SK-N-SH (cell line): ENCODE results near the gene SUN2. TPM values are rescaled to one million over a fixed set of nuclear protein-coding genes. Genes with fewer than 3 reads are reported as not detected.

Experiments used
- CTCF ChIA-PET: fragments of 300-600, 350-600 bp; formaldehyde crosslinking; extraction: SDS; loops from one replicate; lab custom pipeline; 2021; lab: Yijun Ruan, JAX
- POLR2A ChIA-PET: fragments of 350-600 bp; sonication (Branson Sonifier 250); formaldehyde crosslinking; extraction: SDS; loops from one replicate; lab custom pipeline; 2020; ENCODE audit warnings: antibody characterized with exemption, inconsistent platforms; lab: Yijun Ruan, JAX
- DNase-seq: peaks from one replicate; pipeline ENCODE4 v3.0.0; 2012
- H2AFZ ChIP-seq: fragments of 200-600 bp; sonication (generic); 2 replicates; pipeline ENCODE4 v1.8.1; 2016; ENCODE audit warnings: antibody characterized with exemption, mild to moderate bottlenecking, low read depth
- H3F3A ChIP-seq: fragments of 200-600 bp; sonication (generic); replicated peaks from 2 replicates; pipeline ENCODE3; 2016; ENCODE audit warnings: antibody characterized with exemption, mild to moderate bottlenecking; ENCODE audit not compliant: insufficient read depth
- H3K27ac ChIP-seq, 2 experiments: fragments of 200-500 bp in 1 of 2; fragments of 200-600 bp in 1 of 2; sonication (Bioruptor generic) in 1 of 2; sonication (generic), shearing (Covaris generic) in 1 of 2; 2 replicates each; pipeline versions ENCODE4 v1.5.1 to v1.6.1; 2014 to 2016; ENCODE audit warnings: low read depth in 2 of 2, inconsistent platforms in 1 of 2, low read length in 1 of 2, mild to moderate bottlenecking in 1 of 2, mixed read lengths in 1 of 2
- H3K27me3 ChIP-seq: fragments of 200-600 bp; sonication (generic), shearing (Covaris generic); 2 replicates; pipeline ENCODE4 v1.6.1; 2016; ENCODE audit warnings: mixed run types; ENCODE audit not compliant: insufficient read depth
- H3K36me3 ChIP-seq, 2 experiments: fragments of 200-500 bp in 1 of 2; fragments of 200-600 bp in 1 of 2; sonication (Bioruptor generic) in 1 of 2; sonication (generic) in 1 of 2; replicated peaks in 1 of 2; 2 replicates each; pipeline versions ENCODE3 to v1.5.1; 2014 to 2016; ENCODE audit warnings: low read length in 1 of 2, mild to moderate bottlenecking in 1 of 2; ENCODE audit not compliant: insufficient read depth in 2 of 2, control insufficient read depth in 1 of 2
- H3K4me1 ChIP-seq, 2 experiments: fragments of 200-500 bp in 1 of 2; fragments of 200-600 bp in 1 of 2; sonication (Bioruptor generic) in 1 of 2; sonication (generic), shearing (Covaris generic) in 1 of 2; 2 replicates each; pipeline versions ENCODE4 v1.5.1 to v1.6.1; 2014 to 2016; ENCODE audit warnings: low read depth in 1 of 2, low read length in 1 of 2, mixed run types in 1 of 2; ENCODE audit not compliant: insufficient read depth in 2 of 2, control insufficient read depth in 1 of 2
- H3K4me2 ChIP-seq: fragments of 200-600 bp; sonication (generic), shearing (Covaris generic); 2 replicates; pipeline ENCODE4 v1.6.1; 2017; ENCODE audit warnings: mixed run types
- H3K4me3 ChIP-seq, 2 experiments: fragments of 200-500 bp in 1 of 2; fragments of 200-600 bp in 1 of 2; sonication (Bioruptor generic) in 1 of 2; sonication (generic), shearing (Covaris generic) in 1 of 2; 2 replicates each; pipeline versions ENCODE4 v1.5.1 to v1.8.1; 2014 to 2016; ENCODE audit warnings: low read depth in 2 of 2, inconsistent platforms in 1 of 2, low read length in 1 of 2, mild to moderate bottlenecking in 1 of 2, mixed read lengths in 1 of 2, moderate library complexity in 1 of 2
- H3K79me2 ChIP-seq: fragments of 200-600 bp; sonication (generic); 2 replicates; pipeline ENCODE4 v1.8.1; 2017; ENCODE audit warnings: mild to moderate bottlenecking; ENCODE audit not compliant: insufficient read depth
- H3K9ac ChIP-seq: fragments of 200-600 bp; sonication (generic); 2 replicates; pipeline ENCODE4 v1.6.1; 2017; ENCODE audit warnings: mixed run types
- H3K9me2 ChIP-seq: fragments of 200-600 bp; sonication (generic); 2 replicates; pipeline ENCODE4 v1.6.1; 2017; ENCODE audit warnings: mixed run types
- H3K9me3 ChIP-seq: fragments of 200-600 bp; sonication (generic); 2 replicates; pipeline ENCODE4 v1.6.1; 2017; ENCODE audit warnings: mixed run types, mild to moderate bottlenecking, moderate library complexity
- H4K20me1 ChIP-seq: fragments of 200-600 bp; sonication (generic); 2 replicates; pipeline ENCODE4 v1.6.1; 2017; ENCODE audit warnings: mild to moderate bottlenecking, mixed run types; ENCODE audit not compliant: insufficient read depth
- ELF1 ChIP-seq: IDR thresholded peaks from 2 replicates; pipeline ENCODE4 v1.4.0; 2012
- EP300 ChIP-seq, 2 experiments: IDR thresholded peaks; 2 replicates each; pipeline versions ENCODE4 v1.4.0 to v1.6.1; 2012; ENCODE audit warnings: borderline replicate concordance in 1 of 2, low read depth in 1 of 2, low read length in 1 of 2
- EZH2phosphoT487 ChIP-seq: fragments of 200-600 bp; sonication (generic); IDR thresholded peaks from 2 replicates; pipeline ENCODE4 v1.6.1; 2017; ENCODE audit warnings: low read depth, mixed run types, mild to moderate bottlenecking, antibody characterized with exemption, moderate library complexity, borderline replicate concordance
- FOXM1 ChIP-seq: IDR thresholded peaks from 2 replicates; pipeline ENCODE4 v1.4.0; 2012; ENCODE audit warnings: low read depth, mild to moderate bottlenecking
- POLR2AphosphoS5 ChIP-seq: IDR thresholded peaks from 2 replicates; pipeline ENCODE4 v1.6.1; 2012; ENCODE audit warnings: low read depth, low read length
- RCOR1 ChIP-seq: fragments of 150-350 bp; IDR thresholded peaks from 2 replicates; pipeline ENCODE4 v1.6.1; 2017; ENCODE audit warnings: antibody characterized with exemption, low read length
- RFX5 ChIP-seq: IDR thresholded peaks from 2 replicates; pipeline ENCODE4 v1.6.1; 2012; ENCODE audit warnings: mild to moderate bottlenecking, improper control_type of control experiment, low read length
- SIN3A ChIP-seq: IDR thresholded peaks from 2 replicates; pipeline ENCODE4 v1.6.1; 2012; ENCODE audit warnings: low read depth, mild to moderate bottlenecking, low read length, moderate library complexity, borderline replicate concordance
- SMC3 ChIP-seq: IDR thresholded peaks from 2 replicates; pipeline ENCODE4 v1.6.1; 2012; ENCODE audit warnings: low read depth, low read length, improper control_type of control experiment
- TAF1 ChIP-seq: IDR thresholded peaks from 2 replicates; pipeline ENCODE4 v1.6.1; 2012; ENCODE audit warnings: low read depth, mild to moderate bottlenecking, low read length, moderate library complexity, borderline replicate concordance
- TEAD4 ChIP-seq: IDR thresholded peaks from 2 replicates; pipeline ENCODE4 v1.4.0; 2012; ENCODE audit warnings: mild to moderate bottlenecking, borderline replicate concordance; ENCODE audit not compliant: insufficient read depth
- YY1 ChIP-seq: IDR thresholded peaks from 2 replicates; pipeline ENCODE4 v1.4.0; 2012; ENCODE audit warnings: low read depth, mild to moderate bottlenecking
- WGBS: methylation state at CpG from one replicate; pipeline ENCODE4 v1.1.6; 2017; ENCODE audit warnings: low lambda C conversion rate; 5-methylcytosine and 5-hydroxymethylcytosine counted together
- polyA plus RNA-seq, 3 experiments: library from polyadenylated mRNA; depleted of rRNA; stranded (reverse); fragments of >200 nt; gene quantifications; 2 replicates each; pipeline ENCODE4 v1.2.3, GENCODE V29; 2012
- TF ChIP-seq, protein P1 (sequence below): fragments of 150-350 bp; IDR thresholded peaks from 2 replicates; pipeline ENCODE4 v1.6.1; 2017; ENCODE audit warnings: antibody characterized with exemption, low read length, low read depth, borderline replicate concordance
- TF ChIP-seq, protein P2 (sequence below): fragments of 150-350 bp; IDR thresholded peaks from 2 replicates; pipeline ENCODE4 v1.6.1; 2016; ENCODE audit warnings: mild to moderate bottlenecking, low read depth, low read length
- TF ChIP-seq, protein P3 (sequence below): fragments of 200-600 bp; sonication (generic); IDR thresholded peaks from 2 replicates; pipeline ENCODE4 v1.6.1; 2017; ENCODE audit warnings: antibody characterized with exemption, mild to moderate bottlenecking, moderate library complexity

SUN2 gene
- polyA plus RNA-seq, 1 of the 3 experiments (the other 2 are of a cell fraction), result 10.2 TPM

DNA sequence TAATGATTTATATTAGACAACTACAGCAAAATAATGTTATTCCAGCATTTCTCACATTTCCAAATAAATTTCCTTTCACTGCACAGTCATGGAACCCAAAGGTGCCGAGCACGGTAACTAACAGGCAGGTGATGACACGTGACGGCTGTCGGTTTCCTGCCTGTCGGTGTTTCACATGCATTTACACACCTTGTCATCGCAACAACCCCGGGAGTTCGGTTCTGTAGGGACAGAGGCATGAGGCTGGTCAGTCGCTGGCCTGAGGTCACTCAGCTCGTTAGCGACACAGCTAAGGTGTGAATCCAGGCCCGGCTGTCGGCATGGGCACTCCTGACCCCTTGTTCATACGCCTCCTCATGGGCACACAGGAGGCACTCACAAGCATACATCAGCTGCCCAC is 28.2 kb upstream of the SUN2 start:
- no peaks in the 10 kb centered on the region for H3K9me3 ChIP-seq
- H3K36me3 ChIP-seq, result no peaks in the 10 kb centered on the region
- no peak overlapping the region for H3K4me2 ChIP-seq
- WGBS, result 92% methylated on average over 7 of the region's 15 CpGs
- H4K20me1 ChIP-seq, result no peaks in the 10 kb centered on the region
- no peak overlapping the region for H2AFZ ChIP-seq
- H3K79me2 ChIP-seq, result no peaks in the 10 kb centered on the region
- TF ChIP-seq SIN3A (no peak), EP300 (IDR thresholded peaks at IDR 0.05; ENCODE audit: borderline replicate concordance in 1 of 2, low read depth in 1 of 2, low read length in 1 of 2) (no peak), ELF1 (no peak), TAF1 (no peak), YY1 (no peak)
- TF ChIP-seq, protein P1, sequence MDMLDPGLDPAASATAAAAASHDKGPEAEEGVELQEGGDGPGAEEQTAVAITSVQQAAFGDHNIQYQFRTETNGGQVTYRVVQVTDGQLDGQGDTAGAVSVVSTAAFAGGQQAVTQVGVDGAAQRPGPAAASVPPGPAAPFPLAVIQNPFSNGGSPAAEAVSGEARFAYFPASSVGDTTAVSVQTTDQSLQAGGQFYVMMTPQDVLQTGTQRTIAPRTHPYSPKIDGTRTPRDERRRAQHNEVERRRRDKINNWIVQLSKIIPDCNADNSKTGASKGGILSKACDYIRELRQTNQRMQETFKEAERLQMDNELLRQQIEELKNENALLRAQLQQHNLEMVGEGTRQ, result no peak
- ChIA-PET POLR2A (no interaction called here), CTCF (interaction anchor here (1.0 to 7.7 kb wide), 3 partner anchors 15 to 223 kb away, joined by 3 to 47 read pairs (median 10); no protein-coding TSS in a partner anchor)
- no peak overlapping the region for H3K9ac ChIP-seq
- H3F3A ChIP-seq, result peaks cover 3% of the 10 kb centered on the region
- DNase-seq, result no peak
- peaks cover 18 to 36% of the 10 kb centered on the region in 2 experiments; a peak in 3 of 4 replicates for H3K4me1 ChIP-seq
- H3K9me2 ChIP-seq, result no peaks in the 10 kb centered on the region
- no peak overlapping the region for H3K4me3 ChIP-seq
- no peak overlapping the region for H3K27ac ChIP-seq
- H3K27me3 ChIP-seq, result no peaks in the 10 kb centered on the region

DNA sequence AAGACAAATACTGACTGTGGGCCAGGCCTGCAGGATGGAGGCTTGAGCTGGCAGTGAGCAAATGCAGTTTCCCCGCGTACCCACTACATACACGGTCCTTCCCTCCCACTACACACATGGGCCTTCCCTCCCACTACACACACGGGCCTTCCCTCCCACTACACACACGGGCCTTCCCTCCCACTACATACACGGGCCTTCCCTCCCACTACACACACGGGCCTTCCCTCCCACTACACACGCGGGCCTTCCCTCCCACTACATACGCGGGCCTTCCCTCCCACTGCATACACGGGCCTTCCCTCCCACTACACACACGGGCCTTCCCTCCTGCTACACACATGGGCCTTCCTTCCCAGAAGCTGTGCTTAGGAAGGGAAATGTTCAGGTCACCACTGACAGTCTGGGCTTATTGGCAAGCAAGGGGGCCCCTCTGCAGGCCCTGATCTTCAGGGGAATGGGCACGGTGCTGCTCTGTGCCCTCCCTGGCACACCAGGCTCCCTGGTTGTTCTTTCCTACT is 27.4 kb upstream of the SUN2 start:
- WGBS, result 71% methylated on average over 14 of the region's 14 CpGs
- CTCF ChIA-PET, result interaction anchor here (1.2 to 7.7 kb wide), 3 partner anchors 14 to 60 kb away, joined by 3 to 47 read pairs (median 4); no protein-coding TSS in a partner anchor
- no peak overlapping the region for H3K9ac ChIP-seq

DNA sequence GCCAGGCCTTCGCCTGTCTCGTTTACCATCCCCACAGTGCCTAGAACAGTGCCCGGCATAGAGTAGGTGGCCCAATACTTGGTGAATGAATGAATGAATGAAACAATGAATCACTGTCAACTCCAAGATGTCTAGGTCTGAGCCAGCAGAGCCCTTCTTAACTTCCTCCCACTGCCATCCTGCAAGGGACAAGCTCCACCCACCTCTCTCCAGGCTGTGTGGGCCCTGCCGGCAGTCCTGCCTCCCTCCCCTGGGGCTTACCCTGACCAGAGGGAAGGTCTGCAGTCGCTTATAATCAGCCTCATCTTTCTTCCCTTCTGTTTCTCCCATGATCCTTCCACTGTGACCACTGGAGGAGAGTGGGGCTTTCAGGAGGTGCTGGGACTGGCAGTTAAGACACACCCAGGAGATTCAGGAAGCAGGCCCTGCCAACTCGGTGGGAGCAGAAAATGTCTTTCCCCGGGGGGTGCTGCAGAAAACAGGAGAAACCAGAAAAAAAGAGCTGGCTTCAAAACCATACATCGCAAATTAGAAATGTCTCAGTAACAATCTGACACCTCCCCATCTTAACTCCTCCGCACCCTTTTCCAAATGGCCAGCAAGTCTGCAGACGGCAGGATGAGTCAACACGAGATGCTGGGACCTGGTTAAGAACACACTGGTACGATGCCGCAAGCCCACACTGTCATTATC is 26.8 kb upstream of the SUN2 start:
- POLR2A ChIA-PET, result no interaction called here
- Histone ChIP-seq H3K79me2 (no peaks in the 10 kb centered on the region), H3K9me2 (no peaks in the 10 kb centered on the region), H3K36me3 (no peaks in the 10 kb centered on the region), H3K4me3 (no peak overlapping the region), H3K4me2 (no peak overlapping the region), H3K27ac (no peak overlapping the region; a peak in 2 of 4 replicates), H3K9me3 (no peaks in the 10 kb centered on the region), H3K9ac (no peak overlapping the region), H3F3A (no peaks in the 10 kb centered on the region), H3K27me3 (no peaks in the 10 kb centered on the region), H3K4me1 (peaks cover 6 to 26% of the 10 kb centered on the region in 2 experiments; a peak in 2 of 4 replicates), H4K20me1 (no peaks in the 10 kb centered on the region), H2AFZ (peak overlapping the region; percentile 22; the same call in 1 of the 2 replicates)
- CTCF ChIA-PET, result interaction anchor here (1.2 to 7.7 kb wide), 3 partner anchors 13 to 61 kb away, joined by 3 to 47 read pairs (median 4); no protein-coding TSS in a partner anchor
- WGBS, result 66% methylated on average over 11 of the region's 13 CpGs
- no peak for DNase-seq
- TF ChIP-seq, protein P2, sequence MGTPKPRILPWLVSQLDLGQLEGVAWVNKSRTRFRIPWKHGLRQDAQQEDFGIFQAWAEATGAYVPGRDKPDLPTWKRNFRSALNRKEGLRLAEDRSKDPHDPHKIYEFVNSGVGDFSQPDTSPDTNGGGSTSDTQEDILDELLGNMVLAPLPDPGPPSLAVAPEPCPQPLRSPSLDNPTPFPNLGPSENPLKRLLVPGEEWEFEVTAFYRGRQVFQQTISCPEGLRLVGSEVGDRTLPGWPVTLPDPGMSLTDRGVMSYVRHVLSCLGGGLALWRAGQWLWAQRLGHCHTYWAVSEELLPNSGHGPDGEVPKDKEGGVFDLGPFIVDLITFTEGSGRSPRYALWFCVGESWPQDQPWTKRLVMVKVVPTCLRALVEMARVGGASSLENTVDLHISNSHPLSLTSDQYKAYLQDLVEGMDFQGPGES, result no peak
- TF ChIP-seq SIN3A (no peak), RFX5 (no peak), SMC3 (no peak), RCOR1 (no peak), POLR2AphosphoS5 (no peak), FOXM1 (no peak)
- TF ChIP-seq, protein P1, result no peak
- TF ChIP-seq, protein P3, sequence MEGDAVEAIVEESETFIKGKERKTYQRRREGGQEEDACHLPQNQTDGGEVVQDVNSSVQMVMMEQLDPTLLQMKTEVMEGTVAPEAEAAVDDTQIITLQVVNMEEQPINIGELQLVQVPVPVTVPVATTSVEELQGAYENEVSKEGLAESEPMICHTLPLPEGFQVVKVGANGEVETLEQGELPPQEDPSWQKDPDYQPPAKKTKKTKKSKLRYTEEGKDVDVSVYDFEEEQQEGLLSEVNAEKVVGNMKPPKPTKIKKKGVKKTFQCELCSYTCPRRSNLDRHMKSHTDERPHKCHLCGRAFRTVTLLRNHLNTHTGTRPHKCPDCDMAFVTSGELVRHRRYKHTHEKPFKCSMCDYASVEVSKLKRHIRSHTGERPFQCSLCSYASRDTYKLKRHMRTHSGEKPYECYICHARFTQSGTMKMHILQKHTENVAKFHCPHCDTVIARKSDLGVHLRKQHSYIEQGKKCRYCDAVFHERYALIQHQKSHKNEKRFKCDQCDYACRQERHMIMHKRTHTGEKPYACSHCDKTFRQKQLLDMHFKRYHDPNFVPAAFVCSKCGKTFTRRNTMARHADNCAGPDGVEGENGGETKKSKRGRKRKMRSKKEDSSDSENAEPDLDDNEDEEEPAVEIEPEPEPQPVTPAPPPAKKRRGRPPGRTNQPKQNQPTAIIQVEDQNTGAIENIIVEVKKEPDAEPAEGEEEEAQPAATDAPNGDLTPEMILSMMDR, result no peak

More for the DNA sequence above, 27.4 kb upstream of the SUN2 start:
- Histone ChIP-seq H3K36me3 (no peaks in the 10 kb centered on the region), H3K27ac (no peak overlapping the region; a peak in 1 of 4 replicates), H3K79me2 (no peaks in the 10 kb centered on the region), H3F3A (peaks cover 2% of the 10 kb centered on the region), H3K4me3 (no peak overlapping the region), H3K9me2 (no peaks in the 10 kb centered on the region), H3K4me2 (no peak overlapping the region), H3K27me3 (no peaks in the 10 kb centered on the region), H3K4me1 (peaks cover 10 to 32% of the 10 kb centered on the region in 2 experiments; a peak in 3 of 4 replicates), H2AFZ (no peak overlapping the region), H4K20me1 (no peaks in the 10 kb centered on the region), H3K9me3 (no peaks in the 10 kb centered on the region)
- no peak for TF ChIP-seq TEAD4
- no peak for TF ChIP-seq EZH2phosphoT487
- TF ChIP-seq YY1, result no peak
- no peak for TF ChIP-seq POLR2AphosphoS5
- DNase-seq, result no peak
- POLR2A ChIA-PET, result no interaction called here
